ENCODE data around the gene COL28A1.

The COL28A1 gene

GRCh38 chr7:7417414-7417813 is 118.3 kb downstream of the COL28A1 start:
- TF ChIP-seq SIN3A (IDR thresholded peaks at IDR 0.05; ENCODE audit: borderline replicate concordance, insufficient read depth, low read length) (no peak), REST (IDR thresholded peaks at IDR 0.05; ENCODE audit: insufficient read depth in 1 of 2, low read depth in 2 of 2, low read length in 2 of 2) (no peak), TAF1 (IDR thresholded peaks at IDR 0.05; ENCODE audit: borderline replicate concordance, insufficient read depth, low read length) (no peak)

- TF ChIP-seq SIN3A (IDR thresholded peaks at IDR 0.05; ENCODE audit: borderline replicate concordance, insufficient read depth, low read length) (no peak), TAF1 (IDR thresholded peaks at IDR 0.05; ENCODE audit: borderline replicate concordance, insufficient read depth, low read length) (no peak), REST (IDR thresholded peaks at IDR 0.05; ENCODE audit: insufficient read depth in 1 of 2, low read depth in 2 of 2, low read length in 2 of 2) (no peak), POLR2AphosphoS5 (IDR thresholded peaks at IDR 0.05; ENCODE audit: low read depth, low read length) (no peak), FOXP2 (optimal IDR thresholded peaks at IDR 0.05; ENCODE audit: borderline replicate concordance, extremely low read depth, extremely low read length, insufficient read depth) (no peak)
Observed at GRCh38 chr7:7416031-7416858, 119.4 kb downstream of the COL28A1 start.

- no peak for TF ChIP-seq FOXP2 (optimal IDR thresholded peaks at IDR 0.05; ENCODE audit: borderline replicate concordance, extremely low read depth, extremely low read length, insufficient read depth)
- no peak for TF ChIP-seq SIN3A (IDR thresholded peaks at IDR 0.05; ENCODE audit: borderline replicate concordance, insufficient read depth, low read length)
- no peak for TF ChIP-seq POLR2AphosphoS5 (IDR thresholded peaks at IDR 0.05; ENCODE audit: low read depth, low read length)
- TF ChIP-seq TAF1 (IDR thresholded peaks at IDR 0.05; ENCODE audit: borderline replicate concordance, insufficient read depth, low read length) = no peak
- no peak for TF ChIP-seq REST (IDR thresholded peaks at IDR 0.05; ENCODE audit: insufficient read depth in 1 of 2, low read depth in 2 of 2, low read length in 2 of 2)
Observed at GRCh38 chr7:7414791-7415603, 120.7 kb downstream of the COL28A1 start.

GRCh38 chr7:7408001-7408770 is 127.5 kb downstream of the COL28A1 start:
- TF ChIP-seq REST (IDR thresholded peaks at IDR 0.05; ENCODE audit: insufficient read depth in 1 of 2, low read depth in 2 of 2, low read length in 2 of 2) = no peak
- TF ChIP-seq POLR2AphosphoS5 (IDR thresholded peaks at IDR 0.05; ENCODE audit: low read depth, low read length) = no peak
- no peak for TF ChIP-seq SIN3A (IDR thresholded peaks at IDR 0.05; ENCODE audit: borderline replicate concordance, insufficient read depth, low read length)
- TF ChIP-seq TAF1 (IDR thresholded peaks at IDR 0.05; ENCODE audit: borderline replicate concordance, insufficient read depth, low read length) = no peak
- no peak for TF ChIP-seq FOXP2 (optimal IDR thresholded peaks at IDR 0.05; ENCODE audit: borderline replicate concordance, extremely low read depth, extremely low read length, insufficient read depth)

Measured in PFSK-1 (cell line).